Keratinocyte (primary cell): Measurements from ENCODE around the gene SAMD4A.

Experiments
- CTCF ChIP-seq, 3 experiments: IDR thresholded peaks in 1 of 3; conservative IDR thresholded peaks in 1 of 3; optimal IDR thresholded peaks in 1 of 3; 2 replicates in 2 of 3; 3 replicates in 1 of 3; pipeline versions ENCODE3 to v1.5.1; 2011; ENCODE audit warnings: low read length in 3 of 3, mild to moderate bottlenecking in 3 of 3, moderate library complexity in 2 of 3, control low read depth in 1 of 3, inconsistent platforms in 1 of 3; ENCODE audit not compliant: insufficient read depth in 2 of 3; ENCODE audit errors: extremely low read depth in 1 of 3
- EZH2 ChIP-seq: IDR thresholded peaks from one replicate; pipeline ENCODE4 v1.6.1; 2012; ENCODE audit warnings: inconsistent platforms, mild to moderate bottlenecking, low read length, moderate library complexity

GRCh38 chr14:54718046-54718445, 151.1 kb downstream of the SAMD4A start:
- TF ChIP-seq CTCF (optimal IDR thresholded peaks at IDR 0.05 in 1 of 3, IDR thresholded peaks at IDR 0.05 in 1 of 3, conservative IDR thresholded peaks at IDR 0.05 in 1 of 3; ENCODE audit: extremely low read depth in 1 of 3, insufficient read depth in 2 of 3, low read length in 3 of 3) (no peak), EZH2 (no peak)
